Fibroblast of mammary gland (primary cell): Measurements from ENCODE around the gene MRPL38.

Experiments
- DNase-seq: peaks from one replicate; pipeline ENCODE4 v3.0.0-alpha.2; 2010; ENCODE audit warnings: low read depth
- H3K4me3 ChIP-seq: 2 replicates; pipeline ENCODE4 v1.5.1; 2011; ENCODE audit warnings: low read depth, mild to moderate bottlenecking, low read length, moderate library complexity; ENCODE audit not compliant: control insufficient read depth
- CTCF ChIP-seq: conservative IDR thresholded peaks from 2 replicates; pipeline ENCODE4 v1.5.1; 2011; ENCODE audit warnings: low read depth, low read length, inconsistent platforms; ENCODE audit not compliant: control insufficient read depth, insufficient read depth

MRPL38 gene

GRCh38 chr17:75902406-75902805 lies 2.3 kb downstream of the MRPL38 start:
- no peak overlapping the region for H3K4me3 ChIP-seq
- no peak for TF ChIP-seq CTCF
- no peak for DNase-seq

- no peak for DNase-seq
- H3K4me3 ChIP-seq: no peak overlapping the region
- TF ChIP-seq CTCF: no peak
Observed at GRCh38 chr17:75901727-75902126, 3.0 kb downstream of the MRPL38 start.

- DNase-seq: no peak
- TF ChIP-seq CTCF: no peak
- no peak overlapping the region for H3K4me3 ChIP-seq
Observed at GRCh38 chr17:75900691-75901533, 3.8 kb downstream of the MRPL38 start.

GRCh38 chr17:75899767-75900468 lies 4.8 kb downstream of the MRPL38 start:
- no peak overlapping the region for H3K4me3 ChIP-seq
- no peak for TF ChIP-seq CTCF
- DNase-seq: no peak

GRCh38 chr17:75899353-75899752 lies 5.3 kb downstream of the MRPL38 start:
- no peak overlapping the region for H3K4me3 ChIP-seq
- DNase-seq: no peak
- TF ChIP-seq CTCF: no peak

GRCh38 chr17:75898791-75899190 lies 5.9 kb downstream of the MRPL38 start:
- no peak for DNase-seq
- no peak for TF ChIP-seq CTCF

More at GRCh38 chr17:75898791-75899190, 5.9 kb downstream of the MRPL38 start:
- H3K4me3 ChIP-seq: no peak overlapping the region
